NT2/D1 (cell line): ENCODE measurements around the gene LPIN1.

ENCODE experiments used
- DNase-seq: peaks from one replicate; pipeline ENCODE4 v3.0.0-alpha.2; 2011; ENCODE audit warnings: low read depth, low spot score
- H3K27me3 ChIP-seq: 2 replicates; pipeline ENCODE4 v1.6.0; 2011; ENCODE audit warnings: mild to moderate bottlenecking; ENCODE audit not compliant: insufficient read length, insufficient read depth
- H3K36me3 ChIP-seq: 2 replicates; pipeline ENCODE4 v1.6.1; 2011; ENCODE audit warnings: mild to moderate bottlenecking, low read length, mixed read lengths; ENCODE audit not compliant: insufficient read depth, insufficient read length
- H3K4me1 ChIP-seq: 2 replicates; pipeline ENCODE4 v1.5.1; 2011; ENCODE audit not compliant: insufficient read depth, insufficient read length
- H3K4me3 ChIP-seq: 2 replicates; pipeline ENCODE4 v1.5.1; 2011; ENCODE audit warnings: low read depth; ENCODE audit not compliant: insufficient read length
- H3K9ac ChIP-seq: 2 replicates; pipeline ENCODE4 v1.6.0; 2011; ENCODE audit warnings: low read depth; ENCODE audit not compliant: insufficient read length
- H3K9me3 ChIP-seq: 2 replicates; pipeline ENCODE4 v1.5.1; 2011; ENCODE audit warnings: mild to moderate bottlenecking, low read length; ENCODE audit not compliant: insufficient read depth
- SUZ12 ChIP-seq: IDR thresholded peaks from 2 replicates; pipeline ENCODE4 v1.6.1; 2011; ENCODE audit not compliant: insufficient read length, insufficient read depth; ENCODE audit errors: extremely low read depth
- YY1 ChIP-seq: IDR thresholded peaks from 2 replicates; pipeline ENCODE4 v1.6.1; 2011; ENCODE audit not compliant: insufficient read length, insufficient read depth
- ZNF274 ChIP-seq: IDR thresholded peaks from 2 replicates; pipeline ENCODE4 v1.6.1; 2011; ENCODE audit warnings: mild to moderate bottlenecking, low read depth, low read length

The LPIN1 gene

DNA sequence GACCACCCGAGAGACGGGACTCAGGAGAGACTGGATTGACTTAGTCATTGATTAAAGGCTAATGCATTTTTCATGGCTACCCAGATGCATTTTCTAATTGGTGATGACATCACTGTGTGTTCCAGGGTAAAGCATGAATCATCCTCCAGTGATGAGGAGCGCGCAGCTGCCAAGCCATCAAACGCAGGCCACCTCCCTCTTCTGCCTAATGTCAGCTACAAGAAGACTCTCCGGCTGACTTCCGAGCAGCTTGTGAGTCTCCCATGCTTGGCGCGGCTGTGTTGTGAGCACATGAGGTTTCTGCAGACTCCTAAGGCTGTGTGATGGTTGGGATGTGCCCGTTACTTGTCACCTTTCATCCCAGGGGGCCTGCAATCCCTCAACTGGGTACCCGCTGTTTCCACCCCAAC lies 56.4 kb downstream of the LPIN1 start:
- no peak for DNase-seq
- Histone ChIP-seq H3K27me3 (no peaks in the 10 kb centered on the region), H3K9ac (no peak overlapping the region), H3K4me1 (no peaks in the 10 kb centered on the region), H3K9me3 (no peaks in the 10 kb centered on the region), H3K36me3 (peaks cover 52% of the 10 kb centered on the region), H3K4me3 (no peak overlapping the region)
- TF ChIP-seq SUZ12 (no peak), YY1 (no peak)

DNA sequence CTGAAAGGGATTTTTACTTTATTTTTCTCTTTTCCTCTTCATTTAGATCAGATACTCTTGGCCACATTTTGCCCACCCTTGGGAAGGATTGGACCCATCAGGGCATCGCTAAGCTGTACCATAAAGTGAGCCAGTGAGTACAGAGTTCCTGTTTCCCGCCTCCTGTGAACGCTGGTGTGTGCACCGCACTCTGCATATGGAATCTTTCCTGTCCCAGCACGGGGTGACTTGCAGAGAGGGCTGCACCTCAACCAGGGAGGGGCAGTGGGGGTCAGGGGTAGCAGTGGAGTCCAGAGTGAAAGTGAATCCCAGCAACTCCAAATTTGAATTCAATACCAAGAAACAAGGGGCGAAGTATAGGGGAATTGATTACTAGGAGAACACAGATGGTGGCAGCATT lies 58.6 kb downstream of the LPIN1 start:
- peaks cover 44% of the 10 kb centered on the region for H3K36me3 ChIP-seq
- no peak for DNase-seq

GRCh38 chr2:11805920-11806319 lies 59.5 kb downstream of the LPIN1 start:
- H3K9ac ChIP-seq, result no peak overlapping the region
- TF ChIP-seq ZNF274 (no peak), YY1 (no peak), SUZ12 (no peak)
- no peak overlapping the region for H3K4me3 ChIP-seq
- no peak for DNase-seq
- no peaks in the 10 kb centered on the region for H3K9me3 ChIP-seq
- H3K27me3 ChIP-seq, result no peaks in the 10 kb centered on the region
- H3K4me1 ChIP-seq, result no peaks in the 10 kb centered on the region
- H3K36me3 ChIP-seq, result peaks cover 44% of the 10 kb centered on the region

More for the DNA sequence above, 58.6 kb downstream of the LPIN1 start:
- Histone ChIP-seq H3K27me3 (no peaks in the 10 kb centered on the region), H3K4me1 (no peaks in the 10 kb centered on the region), H3K4me3 (no peak overlapping the region), H3K9me3 (no peaks in the 10 kb centered on the region), H3K9ac (no peak overlapping the region)
- TF ChIP-seq YY1 (no peak), ZNF274 (no peak), SUZ12 (no peak)

- no peaks in the 10 kb centered on the region for H3K4me1 ChIP-seq
- TF ChIP-seq ZNF274, result no peak
- TF ChIP-seq SUZ12, result no peak
- no peak for TF ChIP-seq YY1
- H3K9me3 ChIP-seq, result no peaks in the 10 kb centered on the region
- H3K9ac ChIP-seq, result no peak overlapping the region
- no peaks in the 10 kb centered on the region for H3K27me3 ChIP-seq
- no peak for DNase-seq
- H3K4me3 ChIP-seq, result no peak overlapping the region
- H3K36me3 ChIP-seq, result peaks cover 44% of the 10 kb centered on the region
Observed at GRCh38 chr2:11807156-11808015, 61.0 kb downstream of the LPIN1 start.

DNA sequence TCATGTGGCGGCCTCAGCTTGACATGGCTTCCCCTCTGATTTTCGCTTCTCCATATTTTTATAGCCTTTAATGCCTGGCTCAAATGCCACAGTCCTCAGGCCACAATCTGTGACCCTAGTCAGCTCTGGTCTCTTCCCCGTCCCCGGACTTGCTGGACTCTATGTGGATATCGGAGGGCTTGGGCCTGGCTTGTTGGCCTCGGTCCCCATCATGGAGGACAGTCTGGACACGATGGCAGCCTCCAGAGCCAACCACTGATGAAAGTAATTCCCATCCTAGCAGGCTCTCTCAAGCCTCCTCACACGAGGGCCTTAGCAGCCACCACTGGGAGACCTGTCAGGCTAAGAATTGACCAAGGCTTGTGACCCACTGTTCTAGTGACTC lies 61.6 kb downstream of the LPIN1 start:
- Histone ChIP-seq H3K4me3 (no peak overlapping the region), H3K4me1 (no peaks in the 10 kb centered on the region), H3K36me3 (peaks cover 41% of the 10 kb centered on the region), H3K9ac (no peak overlapping the region), H3K9me3 (no peaks in the 10 kb centered on the region), H3K27me3 (no peaks in the 10 kb centered on the region)
- no peak for DNase-seq
- no peak for TF ChIP-seq YY1

GRCh38 chr2:11809586-11810236 lies 63.3 kb downstream of the LPIN1 start:
- TF ChIP-seq YY1 (no peak), ZNF274 (no peak), SUZ12 (no peak)

GRCh38 chr2:11810237-11810977 lies 64.0 kb downstream of the LPIN1 start:
- no peak for TF ChIP-seq ZNF274
- no peak for TF ChIP-seq YY1
- TF ChIP-seq SUZ12, result no peak

More at GRCh38 chr2:11809586-11810236, 63.3 kb downstream of the LPIN1 start:
- no peak for DNase-seq
- H3K4me1 ChIP-seq, result no peaks in the 10 kb centered on the region
- H3K9me3 ChIP-seq, result no peaks in the 10 kb centered on the region
- H3K27me3 ChIP-seq, result no peaks in the 10 kb centered on the region
- H3K4me3 ChIP-seq, result no peak overlapping the region
- no peak overlapping the region for H3K9ac ChIP-seq
- H3K36me3 ChIP-seq, result peaks cover 25% of the 10 kb centered on the region

More at GRCh38 chr2:11810237-11810977, 64.0 kb downstream of the LPIN1 start:
- peaks cover 24% of the 10 kb centered on the region for H3K36me3 ChIP-seq
- H3K27me3 ChIP-seq, result no peaks in the 10 kb centered on the region
- no peak overlapping the region for H3K4me3 ChIP-seq
- no peak overlapping the region for H3K9ac ChIP-seq
- H3K9me3 ChIP-seq, result no peaks in the 10 kb centered on the region
- H3K4me1 ChIP-seq, result no peaks in the 10 kb centered on the region
- DNase-seq, result no peak
